ENCODE results near the gene CCDC85A. TPM values are rescaled to one million over a fixed set of nuclear protein-coding genes. Genes with fewer than 3 reads are reported as not detected.

The CCDC85A gene
- total RNA-seq, 4 donors from 2014 or later, result 2.8 to 12.2 (median 5.4) TPM

GRCh38 chr2:56410140-56410539 lies 226.3 kb downstream of the CCDC85A start:
- Histone ChIP-seq H3K4me3 (no peak overlapping the region), H3K36me3 (no peaks in the 10 kb centered on the region), H3K9me3 (no peaks in the 10 kb centered on the region), H3K27ac (no peak overlapping the region), H3K27me3 (no peaks in the 10 kb centered on the region), H3K4me1 (no peaks in the 10 kb centered on the region)
- 83 to 93% methylated on average over 1 of the region's 1 CpG for WGBS, 2 donors
- DNase-seq (ENCODE audit: low spot score in 2 of 2), result no peak
- TF ChIP-seq CTCF (IDR thresholded peaks at IDR 0.05) (no peak), EP300 (IDR thresholded peaks at IDR 0.05) (no peak), POLR2A (IDR thresholded peaks at IDR 0.05) (no peak)

- Histone ChIP-seq H3K27ac (no peak overlapping the region), H3K4me3 (no peak overlapping the region), H3K36me3 (no peaks in the 10 kb centered on the region), H3K9me3 (peaks cover 0 to 11% (median 0%) of the 10 kb centered on the region in 4 donors), H3K4me1 (no peaks in the 10 kb centered on the region), H3K27me3 (no peaks in the 10 kb centered on the region)
- WGBS, 2 donors, result 72 to 79% methylated on average over 1 of the region's 1 CpG
- DNase-seq (ENCODE audit: low spot score in 2 of 2), result no peak
- TF ChIP-seq CTCF (IDR thresholded peaks at IDR 0.05), result no peak
- TF ChIP-seq EP300 (IDR thresholded peaks at IDR 0.05), result no peak
- no peak for TF ChIP-seq POLR2A (IDR thresholded peaks at IDR 0.05)
Measured at GRCh38 chr2:56416500-56417176, 232.8 kb downstream of the CCDC85A start.

Small RNA genes within 50 kb of the gene (small RNA-seq; reads per million reads assigned to genes)
- gene RNA5SP93, result not detected

Measured in tibial nerve (tissue), 4 donors.